Measurements from ENCODE around the gene NXF1.
"Not testable (repeated sequence)": the region's sequence is repeated elsewhere in the genome, so short reads cannot be mapped to it uniquely, and the experiment has no call there.

NXF1 gene

GRCh38 chr11:62832336-62833234 is 27.3 kb upstream of the NXF1 start, which contains the start of gene TEX54:
TSS of gene TEX54 (minus strand) at chr11:62832841.
- no peak for DNase-seq (ENCODE audit: low read depth in 2 of 2)

GRCh38 chr11:62831520-62832335 is 26.5 kb upstream of the NXF1 start, which contains the start of gene STX5:
TSS of gene STX5 (minus strand) at chr11:62832051. CDS start at chr11:62831243, 808 bp downstream.
- DNase-seq (ENCODE audit: low read depth in 2 of 2), result peak; percentile 99

GRCh38 chr11:62830904-62831519 is 25.8 kb upstream of the NXF1 start:
- DNase-seq (ENCODE audit: low read depth in 2 of 2), result no peak

GRCh38 chr11:62828130-62828529 is 22.9 kb upstream of the NXF1 start:
- DNase-seq (ENCODE audit: low read depth in 2 of 2), result not testable (repeated sequence)

- no peak for DNase-seq (ENCODE audit: low read depth in 2 of 2)
Measured at GRCh38 chr11:62823677-62824076, 18.4 kb upstream of the NXF1 start.

- DNase-seq (ENCODE audit: low read depth in 2 of 2), result no peak
Measured at GRCh38 chr11:62817129-62817528, 11.9 kb upstream of the NXF1 start.

- no peak for DNase-seq (ENCODE audit: low read depth in 2 of 2)
Measured at GRCh38 chr11:62816557-62816956, 11.3 kb upstream of the NXF1 start.

GRCh38 chr11:62811659-62812058 is 6.4 kb upstream of the NXF1 start:
- no peak for DNase-seq (ENCODE audit: low read depth in 2 of 2)

GRCh38 chr11:62810748-62811147 is 5.5 kb upstream of the NXF1 start:
- DNase-seq (ENCODE audit: low read depth in 2 of 2), result no peak

GRCh38 chr11:62806611-62807121 is 1.4 kb upstream of the NXF1 start:
- DNase-seq (ENCODE audit: low read depth in 2 of 2), result no peak

GRCh38 chr11:62805961-62806441 is 761 bp upstream of the NXF1 start:
- DNase-seq (ENCODE audit: low read depth in 2 of 2), result no peak

GRCh38 chr11:62804310-62805075 is 747 bp downstream of the NXF1 start:
- no peak for DNase-seq (ENCODE audit: low read depth in 2 of 2)

- no peak for DNase-seq (ENCODE audit: low read depth in 2 of 2)
Measured at GRCh38 chr11:62801071-62801470, 4.2 kb downstream of the NXF1 start.

- no peak for DNase-seq (ENCODE audit: low read depth in 2 of 2)
Measured at GRCh38 chr11:62799486-62799885, 5.8 kb downstream of the NXF1 start.

GRCh38 chr11:62796281-62796680 is 9.0 kb downstream of the NXF1 start:
- no peak for DNase-seq (ENCODE audit: low read depth in 2 of 2)

GRCh38 chr11:62794201-62794775 is 11.0 kb downstream of the NXF1 start:
- DNase-seq (ENCODE audit: low read depth in 2 of 2), result no peak

- DNase-seq (ENCODE audit: low read depth in 2 of 2), result no peak
Measured at GRCh38 chr11:62792202-62792575, 13.1 kb downstream of the NXF1 start.

- peak; percentile 74 to 80 for DNase-seq (ENCODE audit: low read depth in 2 of 2)
Measured at GRCh38 chr11:62791501-62792201, 13.6 kb downstream of the NXF1 start, which contains the start of gene TMEM223. TSS of gene TMEM223 (minus strand) at chr11:62792006. CDS start at chr11:62791994, 12 bp downstream.

- DNase-seq (ENCODE audit: low read depth in 2 of 2), result no peak
Measured at GRCh38 chr11:62789576-62789975, 15.7 kb downstream of the NXF1 start.

- DNase-seq (ENCODE audit: low read depth in 2 of 2), result no peak
Measured at GRCh38 chr11:62788991-62789390, 16.2 kb downstream of the NXF1 start.
